Measurements from ENCODE around the gene SEMA6C. TPM values are rescaled to one million over a fixed set of nuclear protein-coding genes. Genes with fewer than 3 reads are reported as not detected.

The SEMA6C gene
- total and polyA plus RNA-seq, 4 donors = 1.4 to 1.5 (median 1.4) TPM

- no peaks in the 10 kb centered on the region for H3K27me3 ChIP-seq (ENCODE audit: control insufficient read depth in 4 of 4, insufficient read depth in 4 of 4, low read length in 3 of 4)
- H3K27ac ChIP-seq (ENCODE audit: low read depth in 1 of 2, low read length in 2 of 2) = no peak overlapping the region
- no peak overlapping the region for H3K9ac ChIP-seq (ENCODE audit: low read depth in 1 of 2, low read length in 2 of 2)
- H3K4me1 ChIP-seq (ENCODE audit: control insufficient read depth in 4 of 4, insufficient read depth in 4 of 4, low read length in 3 of 4) = no peaks in the 10 kb centered on the region
- WGBS = 85% methylated on average over 6 of the region's 6 CpGs
- H3K4me3 ChIP-seq (ENCODE audit: low read depth in 1 of 3, low read length in 3 of 3) = no peak overlapping the region
- H3K9me3 ChIP-seq (ENCODE audit: control insufficient read depth in 4 of 4, low read length in 3 of 4) = no peaks in the 10 kb centered on the region
- DNase-seq (ENCODE audit: low spot score) = no peak
- H3K36me3 ChIP-seq (ENCODE audit: control insufficient read depth in 4 of 4, insufficient read depth in 3 of 4, low read depth in 1 of 4, low read length in 3 of 4) = no peaks in the 10 kb centered on the region
- TF ChIP-seq JUND (IDR thresholded peaks at IDR 0.05) (no peak), MAX (IDR thresholded peaks at IDR 0.05) (no peak), CTCF (IDR thresholded peaks at IDR 0.05; ENCODE audit: low read depth, low read length, missing input control) (no peak), TAF1 (conservative IDR thresholded peaks at IDR 0.05) (no peak), HNF4A (conservative IDR thresholded peaks at IDR 0.05) (no peak), HNF4G (IDR thresholded peaks at IDR 0.05) (no peak), ATF3 (IDR thresholded peaks at IDR 0.05) (no peak), GABPA (IDR thresholded peaks at IDR 0.05 in 1 of 2, conservative IDR thresholded peaks at IDR 0.05 in 1 of 2) (no peak), FOXA1 (IDR thresholded peaks at IDR 0.05) (no peak), NR2F2 (IDR thresholded peaks at IDR 0.05) (no peak), RAD21 (IDR thresholded peaks at IDR 0.05) (no peak), RXRA (IDR thresholded peaks at IDR 0.05) (no peak), YY1 (IDR thresholded peaks at IDR 0.05) (no peak)
These were observed 17.6 kb downstream of the SEMA6C start for GRCh38 chr1:151128800-151129199.

- WGBS = 84% methylated on average over 5 of the region's 5 CpGs
- DNase-seq (ENCODE audit: low spot score) = no peak
- TF ChIP-seq HNF4A (conservative IDR thresholded peaks at IDR 0.05) = no peak
- TF ChIP-seq TAF1 (conservative IDR thresholded peaks at IDR 0.05) = no peak
- no peak for TF ChIP-seq YY1 (IDR thresholded peaks at IDR 0.05)
- TF ChIP-seq RXRA (IDR thresholded peaks at IDR 0.05) = no peak
- no peak for TF ChIP-seq FOXA1 (IDR thresholded peaks at IDR 0.05)
- no peak for TF ChIP-seq SP1 (IDR thresholded peaks at IDR 0.05)
- TF ChIP-seq JUND (IDR thresholded peaks at IDR 0.05) = no peak
- TF ChIP-seq EGR1 (IDR thresholded peaks at IDR 0.05; ENCODE audit: low read depth in 2 of 2) = no peak
- no peak for TF ChIP-seq HNF4G (IDR thresholded peaks at IDR 0.05)
- TF ChIP-seq NR2F2 (IDR thresholded peaks at IDR 0.05) = no peak
- no peak for TF ChIP-seq GABPA (IDR thresholded peaks at IDR 0.05 in 1 of 2, conservative IDR thresholded peaks at IDR 0.05 in 1 of 2)
- no peak for TF ChIP-seq ZBTB33 (IDR thresholded peaks at IDR 0.05)
- TF ChIP-seq FOXA2 (IDR thresholded peaks at IDR 0.05) = no peak
- TF ChIP-seq REST (IDR thresholded peaks at IDR 0.05) = no peak
- no peak for TF ChIP-seq RAD21 (IDR thresholded peaks at IDR 0.05)
- no peak for TF ChIP-seq ATF3 (IDR thresholded peaks at IDR 0.05)
- TF ChIP-seq MAX (IDR thresholded peaks at IDR 0.05) = no peak
- TF ChIP-seq CTCF (IDR thresholded peaks at IDR 0.05; ENCODE audit: low read depth, low read length, missing input control) = no peak
- H3K9ac ChIP-seq (ENCODE audit: low read depth in 1 of 2, low read length in 2 of 2) = no peak overlapping the region
- H3K4me1 ChIP-seq (ENCODE audit: control insufficient read depth in 4 of 4, insufficient read depth in 4 of 4, low read length in 3 of 4) = no peaks in the 10 kb centered on the region
- H3K27ac ChIP-seq (ENCODE audit: low read depth in 1 of 2, low read length in 2 of 2) = no peak overlapping the region
- H3K36me3 ChIP-seq (ENCODE audit: control insufficient read depth in 4 of 4, insufficient read depth in 3 of 4, low read depth in 1 of 4, low read length in 3 of 4) = peaks cover 0 to 7% (median 0%) of the 10 kb centered on the region in 4 donors
- H3K4me3 ChIP-seq (ENCODE audit: low read depth in 1 of 3, low read length in 3 of 3) = no peak overlapping the region
- no peaks in the 10 kb centered on the region for H3K27me3 ChIP-seq (ENCODE audit: control insufficient read depth in 4 of 4, insufficient read depth in 4 of 4, low read length in 3 of 4)
- H3K9me3 ChIP-seq (ENCODE audit: control insufficient read depth in 4 of 4, low read length in 3 of 4) = no peaks in the 10 kb centered on the region
These were observed 21.5 kb downstream of the SEMA6C start for GRCh38 chr1:151124763-151125403.

Measured in liver (tissue), 9 donors.